GM12878 (cell line): Measurements from ENCODE around the gene IGSF1. TPM values are rescaled to one million over a fixed set of nuclear protein-coding genes. Genes with fewer than 3 reads are reported as not detected.

Source experiments
- ATAC-seq: fragments of 200-7000 bp; cut with Tn5 transposase; 3 replicates; pipeline ENCODE4 v1.9.1; 2020; ENCODE audit warnings: mild to moderate bottlenecking, moderate library complexity
- BruUV-seq: library from RNA; stranded (reverse); fragments of 400-500 nt; replicated peaks from 2 replicates; lab custom pipeline; 2021; lab: Mats Ljungman, UMichigan
- CTCF ChIA-PET: fragments of 300-600 bp; sonication (Branson Sonifier 250); formaldehyde crosslinking; extraction: SDS; loops from one replicate; lab custom pipeline; 2021; ENCODE audit warnings: inconsistent platforms; lab: Yijun Ruan, JAX
- POLR2A ChIA-PET: fragments of 350-600 bp; formaldehyde crosslinking; extraction: SDS; loops from one replicate; lab custom pipeline; 2021; ENCODE audit warnings: inconsistent platforms; lab: Charles Lee
- RAD21 ChIA-PET: fragments of 300-600 bp; sonication (Branson Sonifier 250); formaldehyde crosslinking; loops from one replicate; lab custom pipeline; 2023; ENCODE audit warnings: antibody characterized with exemption; ENCODE audit not compliant: unreplicated experiment; lab: Charles Lee
- SMC1A ChIA-PET: fragments of 300-600 bp; sonication (Branson Sonifier 250); formaldehyde crosslinking; loops from one replicate; lab custom pipeline; 2023; ENCODE audit not compliant: unreplicated experiment, uncharacterized antibody; lab: Charles Lee
- DNase-seq: peaks from one replicate; pipeline ENCODE4 v3.0.0-alpha.2; 2011; ENCODE audit warnings: low read depth, low spot score
- FAIRE-seq: peaks from 3 replicates; lab custom pipeline; 2011; peaks lifted over from hg19 to GRCh38; lab: Jason Lieb, UNC
- H2AFZ ChIP-seq: 2 replicates; pipeline ENCODE4 v1.6.0; 2011; ENCODE audit warnings: low read depth, low read length, control low read depth; ENCODE audit not compliant: control insufficient read depth
- H3K27ac ChIP-seq: 2 replicates; pipeline ENCODE4 v1.5.1; 2011; ENCODE audit warnings: control low read depth; ENCODE audit not compliant: control insufficient read depth, insufficient read depth
- H3K27me3 ChIP-seq, 2 experiments: replicated peaks in 1 of 2; 2 replicates each; pipeline versions ENCODE4 v1.6.0 to v1.6.1; 2011; ENCODE audit warnings: low read length in 1 of 2; ENCODE audit not compliant: control insufficient read depth in 2 of 2, insufficient read depth in 2 of 2
- H3K36me3 ChIP-seq, 2 experiments: 2 replicates each; pipeline ENCODE4 v1.5.1; 2011; ENCODE audit warnings: low read length in 1 of 2; ENCODE audit not compliant: control insufficient read depth in 2 of 2, insufficient read depth in 2 of 2
- H3K4me1 ChIP-seq: 2 replicates; pipeline ENCODE4 v1.6.1; 2011; ENCODE audit warnings: mild to moderate bottlenecking, low read length, moderate library complexity, mixed read lengths; ENCODE audit not compliant: control insufficient read depth, insufficient read depth
- H3K4me2 ChIP-seq: 2 replicates; pipeline ENCODE4 v1.6.0; 2011; ENCODE audit warnings: control low read depth; ENCODE audit not compliant: control insufficient read depth, insufficient read depth
- H3K4me3 ChIP-seq: fragments of 200-600 bp; sonication (generic); 2 replicates; pipeline ENCODE4 v1.5.1; 2016
- H3K79me2 ChIP-seq: 2 replicates; pipeline ENCODE4 v1.6.0; 2011; ENCODE audit warnings: low read length; ENCODE audit not compliant: control insufficient read depth, insufficient read depth
- H3K9ac ChIP-seq: 2 replicates; pipeline ENCODE4 v1.8.0; 2011; ENCODE audit warnings: low read length, control low read depth, mixed read lengths; ENCODE audit not compliant: control insufficient read depth, insufficient read depth
- H3K9me3 ChIP-seq: replicated peaks from 3 replicates; pipeline ENCODE4 v1.5.1; 2011; ENCODE audit warnings: mild to moderate bottlenecking, low read length; ENCODE audit not compliant: control insufficient read depth, insufficient read depth
- H4K20me1 ChIP-seq: 2 replicates; pipeline ENCODE4 v1.6.0; 2011; ENCODE audit not compliant: control insufficient read depth, insufficient read depth
- IKZF1 ChIP-seq: fragments of 450-650 bp; conservative IDR thresholded peaks from 2 replicates; pipeline ENCODE4 v1.6.1; 2017; ENCODE audit warnings: antibody characterized with exemption, mild to moderate bottlenecking
- MYB ChIP-seq: fragments of 150-350 bp; IDR thresholded peaks from 2 replicates; pipeline ENCODE4 v1.6.1; 2014; ENCODE audit warnings: mild to moderate bottlenecking, low read depth, low read length, borderline replicate concordance
- NR2F1 ChIP-seq: fragments of 450-650 bp; conservative IDR thresholded peaks from 2 replicates; pipeline ENCODE4 v1.6.1; 2017; ENCODE audit warnings: mild to moderate bottlenecking
- PAX5 ChIP-seq: IDR thresholded peaks from 2 replicates; pipeline ENCODE4 v1.6.1; 2011; ENCODE audit warnings: low read depth, low read length, borderline replicate concordance
- PML ChIP-seq: IDR thresholded peaks from 2 replicates; pipeline ENCODE4 v1.6.1; 2012; ENCODE audit warnings: low read length, inconsistent platforms
- RB1 ChIP-seq: fragments of 450-650 bp; formaldehyde crosslinking; IDR thresholded peaks from 2 replicates; pipeline ENCODE4 v1.6.1; 2017; ENCODE audit warnings: mild to moderate bottlenecking, borderline replicate concordance
- WGBS: methylation state at CpG from one replicate; pipeline ENCODE4 v1.1.6; 2016; ENCODE audit warnings: low lambda C conversion rate; ENCODE audit not compliant: insufficient replicate concordance, insufficient coverage; ENCODE audit errors: missing lambda C conversion rate; 5-methylcytosine and 5-hydroxymethylcytosine counted together
- in situ Hi-C: fragments of 300-500 bp; cut with MboI; formaldehyde crosslinking; loops from 9 replicates; pipeline ENCODE4 v1.14.3; 2018; ENCODE audit warnings: mixed read lengths
- intact Hi-C: fragments of 100-400 bp; cut with micrococcal nuclease; formaldehyde crosslinking; loops from one replicate; pipeline ENCODE4 v1.14.2; 2022; ENCODE audit not compliant: unreplicated experiment
- polyA plus RNA-seq, 11 experiments: library from polyadenylated mRNA; depleted of rRNA in 4 of 11; unstranded in 6 of 11; stranded (reverse) in 5 of 11; fragments of >200 nt; fragmentation: Nextera tagmentation in 4 of 11; fragmentation: Illumina TruSeq in 1 of 11; extraction: Ambion mirVana in 4 of 11; extraction: Trizol in 1 of 11; gene quantifications; 1 replicate in 1 of 11; 2 replicates in 10 of 11; pipeline versions ENCODE4 v1.2.1 to v1.2.3, GENCODE V29; 2011 to 2016; ENCODE audit warnings: inconsistent platforms in 2 of 11, missing spikeins in 2 of 11, low read depth in 1 of 11
- total RNA-seq, 4 experiments: library from RNA; depleted of rRNA in 3 of 4; stranded (reverse); fragments of >200 nt in 3 of 4; fragmentation: Illumina TruSeq in 1 of 4; extraction: Trizol in 1 of 4; gene quantifications; 2 replicates each; pipeline versions ENCODE4 v1.2.1 to v1.2.3, GENCODE V29; 2013 to 2021
- TF ChIP-seq, protein P1 (sequence below): fragments of 450-650 bp; IDR thresholded peaks from 2 replicates; pipeline ENCODE4 v1.6.1; 2017; ENCODE audit warnings: mild to moderate bottlenecking, moderate library complexity
- TF ChIP-seq, protein P2 (sequence below): fragments of 450-650 bp; IDR thresholded peaks from 2 replicates; pipeline ENCODE4 v1.6.1; 2017; ENCODE audit warnings: mild to moderate bottlenecking, low read depth, inconsistent platforms; ENCODE audit not compliant: poor library complexity, severe bottlenecking
- TF ChIP-seq, protein P3 (sequence below): fragments of 450-650 bp; formaldehyde crosslinking; IDR thresholded peaks from 2 replicates; pipeline ENCODE4 v1.4.0; 2022; ENCODE audit warnings: mild to moderate bottlenecking, moderate library complexity

Gene IGSF1
- total and polyA plus RNA-seq, 10 of the 15 experiments (the other 5 are each of a cell fraction or from before 2014, with no cell fraction given) = 0.04 to 0.08 TPM; not detected in 8

DNA sequence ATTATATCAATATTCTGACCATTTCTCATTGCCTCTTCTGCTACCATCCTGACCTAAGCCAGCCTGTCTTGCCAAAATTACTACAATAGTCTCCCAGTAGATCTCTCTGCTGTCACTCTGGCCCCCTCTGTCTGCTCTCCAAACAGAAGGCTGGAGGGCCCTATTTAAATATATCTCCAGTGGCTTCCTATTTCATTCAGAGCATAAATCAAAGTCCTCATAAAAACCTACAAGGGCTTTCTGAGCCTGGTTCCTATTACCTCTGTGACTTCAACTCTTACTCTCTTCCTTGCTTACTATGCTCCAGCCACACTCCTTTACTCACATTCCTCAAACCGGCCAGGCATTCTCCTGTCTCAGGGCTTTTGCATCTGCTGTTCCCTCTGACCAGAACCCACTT, 19.0 kb downstream of the IGSF1 start:
- no peak overlapping the region for H3K27ac ChIP-seq
- no peak overlapping the region for H2AFZ ChIP-seq
- SMC1A ChIA-PET = no interaction called here
- no peaks in the 10 kb centered on the region for H4K20me1 ChIP-seq
- H3K4me3 ChIP-seq = no peak overlapping the region
- BruUV-seq = no TSS peak
- in situ Hi-C loops = no loop called here
- CTCF ChIA-PET = no interaction called here
- H3K79me2 ChIP-seq = no peaks in the 10 kb centered on the region
- ATAC-seq (no peak), FAIRE-seq (no peak), DNase-seq (no peak)
- H3K27me3 ChIP-seq = no peaks in the 10 kb centered on the region
- TF ChIP-seq PAX5 (no peak), PML (no peak), RB1 (no peak), NR2F1 (no peak), IKZF1 (no peak), MYB (no peak)
- TF ChIP-seq, protein P1, sequence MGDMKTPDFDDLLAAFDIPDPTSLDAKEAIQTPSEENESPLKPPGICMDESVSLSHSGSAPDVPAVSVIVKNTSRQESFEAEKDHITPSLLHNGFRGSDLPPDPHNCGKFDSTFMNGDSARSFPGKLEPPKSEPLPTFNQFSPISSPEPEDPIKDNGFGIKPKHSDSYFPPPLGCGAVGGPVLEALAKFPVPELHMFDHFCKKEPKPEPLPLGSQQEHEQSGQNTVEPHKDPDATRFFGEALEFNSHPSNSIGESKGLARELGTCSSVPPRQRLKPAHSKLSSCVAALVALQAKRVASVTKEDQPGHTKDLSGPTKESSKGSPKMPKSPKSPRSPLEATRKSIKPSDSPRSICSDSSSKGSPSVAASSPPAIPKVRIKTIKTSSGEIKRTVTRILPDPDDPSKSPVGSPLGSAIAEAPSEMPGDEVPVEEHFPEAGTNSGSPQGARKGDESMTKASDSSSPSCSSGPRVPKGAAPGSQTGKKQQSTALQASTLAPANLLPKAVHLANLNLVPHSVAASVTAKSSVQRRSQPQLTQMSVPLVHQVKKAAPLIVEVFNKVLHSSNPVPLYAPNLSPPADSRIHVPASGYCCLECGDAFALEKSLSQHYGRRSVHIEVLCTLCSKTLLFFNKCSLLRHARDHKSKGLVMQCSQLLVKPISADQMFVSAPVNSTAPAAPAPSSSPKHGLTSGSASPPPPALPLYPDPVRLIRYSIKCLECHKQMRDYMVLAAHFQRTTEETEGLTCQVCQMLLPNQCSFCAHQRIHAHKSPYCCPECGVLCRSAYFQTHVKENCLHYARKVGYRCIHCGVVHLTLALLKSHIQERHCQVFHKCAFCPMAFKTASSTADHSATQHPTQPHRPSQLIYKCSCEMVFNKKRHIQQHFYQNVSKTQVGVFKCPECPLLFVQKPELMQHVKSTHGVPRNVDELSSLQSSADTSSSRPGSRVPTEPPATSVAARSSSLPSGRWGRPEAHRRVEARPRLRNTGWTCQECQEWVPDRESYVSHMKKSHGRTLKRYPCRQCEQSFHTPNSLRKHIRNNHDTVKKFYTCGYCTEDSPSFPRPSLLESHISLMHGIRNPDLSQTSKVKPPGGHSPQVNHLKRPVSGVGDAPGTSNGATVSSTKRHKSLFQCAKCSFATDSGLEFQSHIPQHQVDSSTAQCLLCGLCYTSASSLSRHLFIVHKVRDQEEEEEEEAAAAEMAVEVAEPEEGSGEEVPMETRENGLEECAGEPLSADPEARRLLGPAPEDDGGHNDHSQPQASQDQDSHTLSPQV = no peak
- TF ChIP-seq, protein P2, sequence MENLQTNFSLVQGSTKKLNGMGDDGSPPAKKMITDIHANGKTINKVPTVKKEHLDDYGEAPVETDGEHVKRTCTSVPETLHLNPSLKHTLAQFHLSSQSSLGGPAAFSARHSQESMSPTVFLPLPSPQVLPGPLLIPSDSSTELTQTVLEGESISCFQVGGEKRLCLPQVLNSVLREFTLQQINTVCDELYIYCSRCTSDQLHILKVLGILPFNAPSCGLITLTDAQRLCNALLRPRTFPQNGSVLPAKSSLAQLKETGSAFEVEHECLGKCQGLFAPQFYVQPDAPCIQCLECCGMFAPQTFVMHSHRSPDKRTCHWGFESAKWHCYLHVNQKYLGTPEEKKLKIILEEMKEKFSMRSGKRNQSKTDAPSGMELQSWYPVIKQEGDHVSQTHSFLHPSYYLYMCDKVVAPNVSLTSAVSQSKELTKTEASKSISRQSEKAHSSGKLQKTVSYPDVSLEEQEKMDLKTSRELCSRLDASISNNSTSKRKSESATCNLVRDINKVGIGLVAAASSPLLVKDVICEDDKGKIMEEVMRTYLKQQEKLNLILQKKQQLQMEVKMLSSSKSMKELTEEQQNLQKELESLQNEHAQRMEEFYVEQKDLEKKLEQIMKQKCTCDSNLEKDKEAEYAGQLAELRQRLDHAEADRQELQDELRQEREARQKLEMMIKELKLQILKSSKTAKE = no peak
- TF ChIP-seq, protein P3, sequence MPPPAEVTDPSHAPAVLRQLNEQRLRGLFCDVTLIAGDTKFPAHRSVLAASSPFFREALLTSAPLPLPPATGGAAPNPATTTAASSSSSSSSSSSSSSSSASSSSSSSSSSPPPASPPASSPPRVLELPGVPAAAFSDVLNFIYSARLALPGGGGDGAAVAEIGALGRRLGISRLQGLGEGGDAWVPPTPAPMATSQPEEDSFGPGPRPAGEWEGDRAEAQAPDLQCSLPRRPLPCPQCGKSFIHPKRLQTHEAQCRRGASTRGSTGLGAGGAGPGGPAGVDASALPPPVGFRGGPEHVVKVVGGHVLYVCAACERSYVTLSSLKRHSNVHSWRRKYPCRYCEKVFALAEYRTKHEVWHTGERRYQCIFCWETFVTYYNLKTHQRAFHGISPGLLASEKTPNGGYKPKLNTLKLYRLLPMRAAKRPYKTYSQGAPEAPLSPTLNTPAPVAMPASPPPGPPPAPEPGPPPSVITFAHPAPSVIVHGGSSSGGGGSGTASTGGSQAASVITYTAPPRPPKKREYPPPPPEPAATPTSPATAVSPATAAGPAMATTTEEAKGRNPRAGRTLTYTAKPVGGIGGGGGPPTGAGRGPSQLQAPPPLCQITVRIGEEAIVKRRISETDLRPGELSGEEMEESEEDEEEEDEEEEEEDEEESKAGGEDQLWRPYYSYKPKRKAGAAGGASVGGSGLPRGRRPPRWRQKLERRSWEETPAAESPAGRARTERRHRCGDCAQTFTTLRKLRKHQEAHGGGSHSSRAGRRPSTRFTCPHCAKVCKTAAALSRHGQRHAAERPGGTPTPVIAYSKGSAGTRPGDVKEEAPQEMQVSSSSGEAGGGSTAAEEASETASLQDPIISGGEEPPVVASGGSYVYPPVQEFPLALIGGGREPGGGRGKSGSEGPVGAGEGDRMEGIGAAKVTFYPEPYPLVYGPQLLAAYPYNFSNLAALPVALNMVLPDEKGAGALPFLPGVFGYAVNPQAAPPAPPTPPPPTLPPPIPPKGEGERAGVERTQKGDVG (CRISPR knock-in tag) = no peak
- intact Hi-C loops = no loop called here
- 7% methylated on average over 1 of the region's 1 CpG for WGBS
- POLR2A ChIA-PET = no interaction called here
- no peaks in the 10 kb centered on the region for H3K36me3 ChIP-seq
- RAD21 ChIA-PET = no interaction called here
- H3K4me1 ChIP-seq = no peaks in the 10 kb centered on the region
- no peak overlapping the region for H3K9ac ChIP-seq
- H3K9me3 ChIP-seq = no peaks in the 10 kb centered on the region
- H3K4me2 ChIP-seq = no peak overlapping the region
